ENCODE measurements around the gene CALML3.
"Not testable (repeated sequence)": the region's sequence is repeated elsewhere in the genome, so short reads cannot be mapped to it uniquely, and the experiment has no call there.

The CALML3 gene

GRCh38 chr10:5550250-5550545 is 25.4 kb downstream of the CALML3 start:
- Histone ChIP-seq H3K27ac (peak overlapping the region in 8 of 21 experiments; percentile 3 to 76 (median 66)), H3K4me3 (no peak overlapping the region)

DNA sequence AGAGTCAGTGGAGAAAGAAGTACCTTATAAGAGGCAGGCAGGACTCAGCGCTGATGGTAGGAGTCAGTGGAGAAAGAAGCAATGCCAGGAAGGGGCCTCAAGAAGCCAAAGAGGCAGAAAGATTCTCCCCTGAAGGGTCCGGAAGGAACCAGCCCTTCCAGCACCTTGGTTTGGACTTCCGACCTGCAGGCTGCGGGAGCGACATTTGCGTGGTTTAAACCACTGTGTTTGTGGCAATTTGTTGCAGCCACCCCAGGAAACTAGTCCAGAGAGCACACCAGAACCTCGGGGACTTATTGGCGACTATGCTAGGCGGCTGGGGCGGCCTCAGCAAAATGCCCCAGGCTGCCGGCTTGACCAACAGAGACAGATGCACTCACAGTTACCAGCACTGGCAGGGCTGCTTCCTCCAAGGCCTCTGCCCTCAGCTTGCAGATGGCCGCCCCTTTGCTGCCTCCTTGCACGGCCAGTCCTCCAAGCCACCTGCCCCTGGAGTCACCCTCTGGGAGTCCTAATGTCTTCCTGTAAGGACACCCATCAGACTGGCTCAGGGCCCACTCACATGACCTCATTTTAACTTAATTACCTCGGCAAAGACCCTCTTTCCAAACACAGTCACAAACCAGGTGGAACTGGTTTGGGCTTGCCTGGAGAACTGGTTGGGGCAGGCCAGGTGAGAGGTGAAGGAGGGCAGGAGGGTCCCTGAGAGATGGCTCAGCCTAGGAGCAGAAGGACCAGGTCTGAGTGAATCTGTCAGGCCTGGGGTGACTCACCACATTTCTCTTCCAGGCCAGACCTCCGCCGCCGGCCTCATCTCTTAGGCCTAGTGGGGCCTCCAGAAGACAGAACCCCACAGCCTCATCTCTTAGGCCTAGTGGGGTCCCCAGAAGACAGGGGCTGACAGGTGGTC is 26.1 kb downstream of the CALML3 start:
- H3K4me3 ChIP-seq, result no peak overlapping the region
- H3K27ac ChIP-seq, result peak overlapping the region in 17 of 21 experiments; percentile 32 to 76 (median 66)

- Histone ChIP-seq H3K4me3 (no peak overlapping the region), H3K27ac (peak overlapping the region in 17 of 21 experiments; percentile 41 to 76 (median 66))
Measured at GRCh38 chr10:5551531-5552375, 27.0 kb downstream of the CALML3 start.

DNA sequence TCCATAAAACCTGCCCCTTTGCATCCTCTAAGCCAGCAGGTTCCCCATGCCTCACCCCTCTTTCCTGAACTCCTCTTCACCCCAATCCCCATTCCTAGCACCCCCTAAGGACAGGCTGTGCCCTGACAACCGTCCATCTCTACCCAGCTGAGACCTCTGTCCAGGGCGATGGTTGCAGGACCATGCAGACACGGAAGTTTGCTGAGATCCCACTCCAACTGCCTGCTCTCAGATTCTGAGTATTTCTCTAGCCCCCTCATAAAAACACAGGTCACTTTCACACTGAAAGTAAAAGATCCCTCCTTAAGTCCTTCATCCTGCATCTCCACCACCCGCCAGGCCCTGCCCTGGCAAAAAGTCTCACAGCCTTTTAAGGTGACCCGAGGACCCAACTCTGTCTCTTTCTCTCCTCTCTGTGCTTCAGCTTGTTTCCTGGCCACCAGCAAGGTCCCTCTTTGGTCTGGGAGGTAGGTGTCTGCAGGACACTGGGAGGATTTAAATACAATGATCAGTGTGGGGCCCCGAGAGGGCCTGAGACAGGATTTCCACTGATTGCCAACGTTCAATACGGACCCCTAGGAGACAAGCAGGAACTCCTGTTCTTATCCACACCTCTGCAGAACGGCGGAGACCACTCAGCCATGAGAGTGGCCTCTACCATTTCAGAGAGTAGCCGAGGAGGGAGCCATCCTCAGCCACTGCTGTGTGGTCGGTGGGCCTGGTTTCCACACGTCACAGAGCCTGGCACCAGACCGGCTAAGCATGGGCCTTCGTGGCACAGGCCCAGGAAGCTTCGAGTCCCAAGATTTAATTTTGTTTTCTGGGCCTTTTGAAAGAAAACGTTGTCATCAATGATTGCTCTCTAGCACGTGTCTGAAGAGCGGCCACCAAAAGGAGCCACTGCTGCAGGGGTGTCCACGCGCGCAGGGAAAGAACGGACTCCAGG is 27.9 kb downstream of the CALML3 start:
- Histone ChIP-seq H3K27ac (peak overlapping the region in 13 of 21 experiments; percentile 23 to 76 (median 69)), H3K4me3 (no peak overlapping the region)

- Histone ChIP-seq H3K4me3 (no peak overlapping the region), H3K27ac (peak overlapping the region in 7 of 21 experiments; percentile 5 to 69 (median 24))
Measured at GRCh38 chr10:5553400-5554170, 28.8 kb downstream of the CALML3 start.

DNA sequence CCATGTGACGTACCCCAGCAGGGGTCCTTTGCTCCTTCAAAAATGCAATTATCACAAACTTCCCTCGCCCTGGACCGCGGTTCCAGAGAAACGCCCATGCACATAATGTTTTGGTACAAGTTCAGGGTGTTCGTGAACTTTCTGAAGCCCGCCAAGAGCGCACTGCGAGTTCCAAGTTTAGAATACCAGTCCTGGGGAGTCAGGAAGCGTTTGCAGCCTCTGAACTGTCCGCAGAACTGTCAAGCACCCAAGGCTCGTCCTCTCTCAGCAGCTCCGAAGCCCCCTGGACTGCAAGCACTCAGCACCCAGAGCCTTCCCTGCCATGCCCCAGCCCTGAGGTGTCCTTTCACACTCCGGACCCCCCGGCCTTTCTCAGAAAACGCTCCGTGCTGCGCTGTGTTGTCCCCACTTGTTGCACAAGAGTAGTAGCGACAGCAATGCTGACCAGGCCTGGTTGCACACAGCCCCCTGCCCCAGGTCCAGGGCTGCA is 30.3 kb downstream of the CALML3 start:
- Histone ChIP-seq H3K27ac (peak overlapping the region in 2 of 21 experiments; percentile 3 to 36), H3K4me3 (no peak overlapping the region)

DNA sequence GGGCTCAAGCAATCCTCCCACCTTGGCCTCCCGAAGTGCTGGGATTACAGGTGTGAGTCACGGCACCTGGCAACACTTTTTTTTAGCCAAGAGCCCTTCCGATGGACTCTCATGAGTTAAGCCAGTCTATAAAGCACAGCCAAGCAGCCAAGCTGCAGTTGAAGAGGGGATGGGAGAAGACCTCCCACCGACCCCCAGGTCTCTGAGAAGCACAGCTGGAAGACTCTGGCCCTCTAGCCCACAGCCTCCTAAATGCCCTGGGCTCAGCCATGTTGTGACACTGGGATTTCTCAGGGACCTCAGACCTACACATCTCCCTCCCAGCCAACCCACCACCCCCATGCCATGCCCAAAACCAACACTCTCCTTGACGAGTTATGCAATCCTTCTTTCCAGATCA is 31.1 kb downstream of the CALML3 start:
- H3K4me3 ChIP-seq, result no peak overlapping the region
- no peak overlapping the region for H3K27ac ChIP-seq

DNA sequence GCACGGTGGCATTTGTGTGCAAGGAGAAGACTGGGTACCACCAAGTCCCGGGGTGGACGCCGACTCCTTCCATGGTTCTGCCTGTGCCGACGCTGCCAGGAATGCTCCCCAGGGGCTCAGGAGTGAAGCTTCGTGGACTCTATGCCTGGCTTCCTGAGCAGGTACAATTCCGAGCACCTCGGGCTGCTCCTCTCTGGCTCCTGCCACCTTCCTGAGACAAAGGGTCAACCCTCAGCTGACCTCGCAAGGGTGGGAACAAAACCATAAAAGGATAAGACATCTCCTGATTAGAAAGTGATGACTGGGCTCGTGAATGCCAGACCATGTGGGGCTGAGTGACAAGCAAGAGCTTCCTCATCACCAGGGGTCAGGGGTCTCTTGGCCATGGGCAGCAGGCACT is 31.8 kb downstream of the CALML3 start:
- Histone ChIP-seq H3K4me3 (no peak overlapping the region), H3K27ac (no peak overlapping the region)

DNA sequence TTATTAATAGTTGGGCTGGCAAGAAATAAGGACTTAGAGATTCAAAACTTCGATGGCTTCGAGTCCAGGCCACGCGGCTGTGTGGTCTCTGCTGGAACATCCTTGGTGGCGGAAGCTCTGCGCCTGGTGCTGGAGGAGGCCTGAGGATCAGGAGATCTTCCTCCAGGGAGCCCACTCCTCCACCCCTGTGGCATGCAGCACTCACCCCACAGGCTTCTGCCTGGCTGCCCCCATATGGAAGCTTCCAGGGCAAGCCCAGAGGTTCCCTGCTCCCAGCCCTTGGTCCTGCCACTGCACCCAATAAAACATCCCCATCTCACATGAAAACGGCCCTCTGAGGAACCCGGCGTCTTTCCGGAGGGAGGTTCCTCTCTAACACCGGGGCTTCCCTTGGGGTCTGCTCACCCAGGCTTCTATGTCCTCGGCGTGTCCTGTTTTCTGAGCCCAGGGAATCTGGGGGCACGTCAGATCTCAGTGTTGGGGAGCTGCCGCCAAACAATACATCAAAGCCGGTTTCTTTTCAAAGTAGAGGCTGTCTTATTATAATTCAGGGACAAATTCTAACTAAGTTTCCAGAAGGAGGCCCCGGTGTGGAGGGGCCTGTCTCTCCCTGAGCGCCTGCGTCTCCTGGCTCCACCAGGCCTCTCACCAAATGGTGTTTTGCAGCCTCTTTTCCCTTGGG is 32.4 kb downstream of the CALML3 start:
- no peak overlapping the region for H3K27ac ChIP-seq
- H3K4me3 ChIP-seq, result no peak overlapping the region

- Histone ChIP-seq H3K27ac (no peak overlapping the region), H3K4me3 (no peak overlapping the region)
Measured at GRCh38 chr10:5557799-5558771, 33.3 kb downstream of the CALML3 start.

GRCh38 chr10:5559022-5559421 is 34.3 kb downstream of the CALML3 start:
- not testable (repeated sequence) for H3K4me3 ChIP-seq, H3K27ac ChIP-seq

GRCh38 chr10:5559642-5560141 is 34.9 kb downstream of the CALML3 start:
- Histone ChIP-seq H3K4me3 (no peak overlapping the region), H3K27ac (peak overlapping the region in 1 of 21 experiments; percentile 18)

DNA sequence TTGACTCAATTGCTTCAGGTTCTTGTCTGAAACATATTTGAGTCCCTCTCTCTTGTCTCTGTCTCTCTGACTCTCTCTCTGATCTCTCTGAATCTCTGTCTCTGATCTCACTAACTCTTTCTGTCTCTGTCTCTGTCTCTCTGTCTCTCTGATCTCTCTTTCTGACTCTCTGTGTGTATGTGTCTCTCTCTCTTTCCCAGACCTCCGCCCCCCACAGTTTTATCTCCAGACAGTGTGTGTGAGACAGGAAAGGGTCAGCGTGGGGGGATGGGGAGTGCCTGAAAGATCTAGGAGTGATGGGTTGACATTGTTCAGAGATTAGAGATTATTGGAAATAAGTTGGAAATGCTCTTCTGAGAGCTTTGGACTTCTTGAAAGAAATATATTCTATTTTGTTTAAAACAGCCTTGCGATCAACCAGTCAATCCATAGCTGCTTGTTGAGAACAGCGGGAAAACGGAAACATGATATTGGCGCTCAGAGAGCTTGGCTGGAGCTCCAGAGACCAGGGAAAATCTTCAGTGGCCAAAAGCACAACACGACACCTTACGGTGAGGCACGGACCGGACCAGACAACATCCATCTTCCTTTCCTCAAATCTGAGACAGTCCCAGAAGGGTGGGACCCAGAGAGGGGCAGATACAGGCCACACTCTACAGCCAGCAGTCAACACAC is 35.5 kb downstream of the CALML3 start:
- Histone ChIP-seq H3K4me3 (no peak overlapping the region), H3K27ac (peak overlapping the region in 2 of 21 experiments; percentile 7 to 9)

DNA sequence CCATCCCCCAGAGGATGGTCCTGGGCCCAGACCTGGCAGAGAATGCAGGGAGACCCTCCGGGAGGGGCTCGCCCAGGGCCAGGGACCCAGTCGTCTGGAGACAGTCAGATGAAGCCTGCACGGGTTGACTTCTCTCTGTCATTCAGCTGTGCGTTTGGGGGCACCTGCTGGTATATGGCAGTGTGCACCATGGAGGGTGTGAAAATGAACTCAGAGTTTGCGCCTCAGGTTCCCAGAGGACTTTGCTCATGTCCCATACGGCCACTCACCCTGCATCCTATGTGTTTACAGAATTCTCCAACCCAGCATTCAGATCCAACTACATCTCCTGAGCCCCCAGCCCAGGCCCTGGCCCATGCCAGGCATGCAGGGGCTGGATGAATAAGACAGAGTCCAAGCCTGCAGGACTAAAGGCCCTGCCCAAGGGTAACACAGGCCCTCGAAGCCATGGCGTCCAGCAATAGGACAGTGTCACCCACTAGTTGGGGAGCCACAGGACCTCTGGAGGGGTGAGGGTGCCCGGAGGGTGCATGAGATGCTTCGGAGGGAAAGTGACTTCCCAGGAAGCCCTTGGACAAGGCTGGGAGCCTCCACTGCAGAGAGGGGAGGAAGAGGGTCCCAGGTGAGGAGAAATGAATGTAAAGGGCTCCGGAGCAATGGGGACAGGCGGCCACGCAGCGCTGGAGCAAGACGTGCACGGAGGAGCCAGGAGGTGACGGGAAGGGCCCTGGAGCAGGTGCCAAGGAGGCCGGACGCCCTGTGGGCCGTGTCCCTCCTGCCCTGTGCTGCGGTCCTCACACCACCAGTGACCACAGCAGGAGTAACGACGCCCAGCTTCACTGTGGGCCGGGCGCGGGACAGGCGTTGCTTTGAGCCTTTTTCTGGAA is 36.3 kb downstream of the CALML3 start:
- no peak overlapping the region for H3K4me3 ChIP-seq
- no peak overlapping the region for H3K27ac ChIP-seq

Data from skin epidermis (tissue), 12 donors.